AG09309 (cell line): ENCODE data around the gene TOPBP1.
"Not testable (repeated sequence)": the region's sequence is repeated elsewhere in the genome, so short reads cannot be mapped to it uniquely, and the experiment has no call there.

ENCODE experiments used
- DNase-seq: peaks from one replicate; pipeline ENCODE4 v3.0.0-alpha.2; 2010; ENCODE audit warnings: low read depth
- H3K4me3 ChIP-seq: 2 replicates; pipeline ENCODE4 v1.5.1; 2011; ENCODE audit warnings: mild to moderate bottlenecking, low read depth, low read length, moderate library complexity; ENCODE audit not compliant: control insufficient read depth
- CTCF ChIP-seq: IDR thresholded peaks from 2 replicates; pipeline ENCODE4 v1.5.1; 2011; ENCODE audit warnings: mild to moderate bottlenecking, low read depth, low read length, inconsistent platforms; ENCODE audit not compliant: insufficient read depth, control insufficient read depth; ENCODE audit errors: missing control alignments

The TOPBP1 gene

DNA sequence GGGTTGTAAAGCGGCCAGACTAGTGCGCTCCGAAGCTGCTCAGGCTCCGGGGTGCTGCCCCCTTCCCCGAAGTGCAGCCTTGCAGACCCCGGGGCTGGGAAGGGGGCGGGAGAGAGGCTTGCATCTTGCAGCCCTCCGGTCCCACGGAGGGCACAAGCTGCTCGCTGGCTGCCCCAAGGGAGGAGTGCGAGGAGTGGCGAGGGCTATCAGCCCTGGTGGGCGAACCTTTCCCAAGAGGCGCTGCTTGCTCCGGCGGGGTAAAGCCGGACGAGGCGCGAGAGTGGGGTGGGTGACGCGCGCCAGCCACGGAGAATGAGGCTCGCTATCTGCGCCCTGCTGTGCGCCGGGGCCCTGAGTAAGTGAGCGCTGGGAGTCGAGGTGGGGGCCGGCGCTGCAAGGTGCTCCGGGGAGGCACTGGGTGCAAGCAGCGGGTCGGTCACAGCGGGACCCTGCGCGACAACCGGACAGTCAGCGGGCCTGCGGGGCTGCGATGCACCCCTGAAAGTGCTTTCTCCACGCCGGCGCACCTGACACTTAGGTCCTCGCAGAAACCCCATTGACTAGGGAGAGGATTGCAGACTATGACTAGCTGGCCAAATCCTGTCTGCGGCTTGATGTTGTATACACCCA is 12.7 kb upstream of the TOPBP1 start:
- no peak overlapping the region for H3K4me3 ChIP-seq
- DNase-seq: no peak
- no peak for TF ChIP-seq CTCF

GRCh38 chr3:133673746-133674145 is 12.0 kb upstream of the TOPBP1 start:
- TF ChIP-seq CTCF: no peak
- DNase-seq: no peak
- no peak overlapping the region for H3K4me3 ChIP-seq

GRCh38 chr3:133672461-133672860 is 10.7 kb upstream of the TOPBP1 start:
- no peak for DNase-seq
- no peak for TF ChIP-seq CTCF
- H3K4me3 ChIP-seq: no peak overlapping the region

DNA sequence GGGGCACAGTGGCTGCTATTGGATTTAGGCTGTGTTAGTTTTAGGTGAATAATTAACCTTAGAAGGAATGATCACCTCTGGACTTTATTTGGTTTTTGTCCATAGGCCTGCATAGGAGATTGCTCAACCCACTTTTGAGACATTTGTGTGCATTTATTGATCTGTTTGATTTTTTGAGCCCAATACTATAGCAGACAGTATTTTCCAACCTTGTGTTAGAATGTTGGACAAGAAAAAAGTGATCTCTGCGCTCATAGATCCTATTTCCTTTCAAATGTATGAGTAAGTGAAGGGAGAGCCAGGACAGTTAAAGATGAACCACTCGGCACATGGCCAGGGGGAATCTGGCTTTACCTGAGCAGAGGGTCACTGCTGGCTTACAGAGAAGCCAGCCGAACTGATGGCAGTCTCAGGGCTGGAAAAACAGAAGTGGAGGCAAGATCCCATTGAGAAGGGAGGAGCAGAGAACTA is 8.8 kb upstream of the TOPBP1 start:
- no peak for DNase-seq
- no peak for TF ChIP-seq CTCF
- no peak overlapping the region for H3K4me3 ChIP-seq

DNA sequence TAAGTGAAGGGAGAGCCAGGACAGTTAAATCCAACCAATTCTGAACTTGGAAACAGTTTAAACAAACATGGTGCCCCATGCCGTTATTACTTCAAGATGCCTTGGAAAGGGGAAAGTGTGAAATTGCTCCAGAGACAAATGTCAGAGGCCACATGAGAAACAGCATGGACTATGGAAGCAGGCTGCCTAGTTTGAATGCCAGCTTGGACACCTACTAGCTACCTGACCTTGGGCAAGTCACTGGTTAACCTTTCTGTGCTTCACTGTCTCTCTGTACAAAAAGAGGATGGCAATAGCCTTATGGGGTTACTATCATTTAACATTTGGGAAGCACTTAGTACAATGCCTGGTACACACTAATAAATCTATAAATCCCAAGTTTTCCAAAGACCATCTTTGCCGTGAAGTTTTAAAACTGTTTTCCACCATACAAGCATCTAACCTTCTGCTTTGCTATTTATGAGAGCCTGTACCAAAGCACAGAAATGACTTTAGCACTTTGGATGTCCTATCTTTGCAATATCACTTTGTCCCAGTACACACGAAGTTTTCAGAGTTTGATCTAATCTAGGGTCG is 8.3 kb upstream of the TOPBP1 start:
- TF ChIP-seq CTCF: no peak
- H3K4me3 ChIP-seq: no peak overlapping the region
- DNase-seq: no peak

GRCh38 chr3:133667118-133667517 is 5.4 kb upstream of the TOPBP1 start:
- DNase-seq: no peak
- H3K4me3 ChIP-seq: no peak overlapping the region
- no peak for TF ChIP-seq CTCF

- not testable (repeated sequence) for H3K4me3 ChIP-seq, DNase-seq
Measured at GRCh38 chr3:133665188-133665587, 3.4 kb upstream of the TOPBP1 start.
